GM21423 (cell line): Measurements from ENCODE around the gene EIF3F.

Experiments
- ATAC-seq: cut with Tn5 transposase; IDR thresholded peaks from one replicate; pipeline ENCODE4 v1.9.1; 2021; ENCODE audit warnings: mild to moderate bottlenecking, moderate library complexity; ENCODE audit not compliant: unreplicated experiment

The EIF3F gene, protein sequence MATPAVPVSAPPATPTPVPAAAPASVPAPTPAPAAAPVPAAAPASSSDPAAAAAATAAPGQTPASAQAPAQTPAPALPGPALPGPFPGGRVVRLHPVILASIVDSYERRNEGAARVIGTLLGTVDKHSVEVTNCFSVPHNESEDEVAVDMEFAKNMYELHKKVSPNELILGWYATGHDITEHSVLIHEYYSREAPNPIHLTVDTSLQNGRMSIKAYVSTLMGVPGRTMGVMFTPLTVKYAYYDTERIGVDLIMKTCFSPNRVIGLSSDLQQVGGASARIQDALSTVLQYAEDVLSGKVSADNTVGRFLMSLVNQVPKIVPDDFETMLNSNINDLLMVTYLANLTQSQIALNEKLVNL

DNA sequence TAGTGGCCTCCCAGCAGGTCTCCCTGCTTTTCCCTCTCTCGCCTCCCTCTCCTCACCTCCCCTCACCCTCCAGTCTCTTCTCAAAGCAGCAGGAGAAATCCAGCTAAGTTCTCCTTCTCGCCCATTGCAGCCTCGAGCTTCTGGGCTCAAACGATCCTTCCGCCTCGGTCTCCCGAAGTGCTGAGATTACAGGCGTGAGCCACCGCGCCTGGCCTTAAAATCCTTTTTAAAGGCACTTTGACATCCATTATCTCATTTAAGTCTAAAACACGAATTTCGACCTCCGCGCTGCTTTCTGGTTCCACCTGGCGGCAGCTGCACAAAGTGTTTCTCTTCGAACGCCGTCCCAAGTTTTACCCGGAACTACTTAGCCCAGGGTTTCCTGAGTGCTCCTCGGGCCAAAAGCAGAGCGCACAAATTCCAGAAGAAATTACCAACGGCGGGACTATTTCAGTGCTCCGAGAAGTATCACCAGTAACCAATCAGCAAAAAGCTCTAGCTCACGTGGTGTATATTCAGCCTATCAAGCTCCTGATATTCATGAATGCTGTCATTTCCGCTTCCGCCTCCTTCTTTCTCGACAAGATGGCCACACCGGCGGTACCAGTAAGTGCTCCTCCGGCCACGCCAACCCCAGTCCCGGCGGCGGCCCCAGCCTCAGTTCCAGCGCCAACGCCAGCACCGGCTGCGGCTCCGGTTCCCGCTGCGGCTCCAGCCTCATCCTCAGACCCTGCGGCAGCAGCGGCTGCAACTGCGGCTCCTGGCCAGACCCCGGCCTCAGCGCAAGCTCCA is at the start of gene EIF3F:
EIF3F (plus strand) TSS at position 570 of the 792 bp plus-strand sequence; CDS start at position 586, 16 bp downstream.
- ATAC-seq: peak; percentile 95

DNA sequence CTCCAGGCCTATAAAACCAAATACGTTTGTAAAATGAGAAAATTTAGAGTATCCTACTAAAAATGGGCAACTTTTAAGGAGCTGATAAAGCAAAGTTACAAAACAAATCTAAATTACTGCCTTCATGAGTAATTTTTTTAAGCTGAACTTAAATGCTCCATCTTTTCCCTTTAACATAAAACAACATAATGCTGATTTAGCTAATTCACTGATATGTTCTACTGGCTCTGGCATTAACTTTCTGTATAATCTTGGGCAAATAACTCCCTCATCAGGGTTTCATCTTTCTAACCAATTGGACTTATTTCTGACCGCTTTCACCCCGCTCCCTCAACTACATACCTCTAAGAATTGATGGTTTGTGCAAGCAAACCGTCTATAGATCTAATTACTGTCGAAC is 46.0 kb upstream of the EIF3F start:
- ATAC-seq: no peak

DNA sequence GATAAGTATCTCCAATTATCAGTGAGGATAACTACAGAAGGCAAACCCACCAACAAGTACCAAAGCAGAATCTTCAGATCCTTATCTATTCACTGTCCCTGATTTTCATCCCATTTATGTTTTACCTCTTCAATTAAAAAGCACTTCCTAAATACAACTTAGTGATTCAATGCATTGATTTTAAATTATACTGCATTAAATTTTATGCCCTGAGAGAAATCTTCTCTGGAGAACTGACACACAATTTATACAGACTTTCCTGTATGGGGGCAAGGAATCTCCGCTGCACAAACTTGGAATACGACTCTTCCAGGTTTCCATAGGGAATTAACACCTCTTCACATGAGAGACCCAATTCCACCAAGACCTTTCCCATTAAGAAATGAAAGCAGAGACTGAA is 45.5 kb upstream of the EIF3F start, which contains the start of gene OR10A3:
OR10A3 (minus strand) TSS at position 101 of the 400 bp plus-strand sequence. CDS start 2,188 bp downstream, outside the sequence.
- no peak for ATAC-seq

DNA sequence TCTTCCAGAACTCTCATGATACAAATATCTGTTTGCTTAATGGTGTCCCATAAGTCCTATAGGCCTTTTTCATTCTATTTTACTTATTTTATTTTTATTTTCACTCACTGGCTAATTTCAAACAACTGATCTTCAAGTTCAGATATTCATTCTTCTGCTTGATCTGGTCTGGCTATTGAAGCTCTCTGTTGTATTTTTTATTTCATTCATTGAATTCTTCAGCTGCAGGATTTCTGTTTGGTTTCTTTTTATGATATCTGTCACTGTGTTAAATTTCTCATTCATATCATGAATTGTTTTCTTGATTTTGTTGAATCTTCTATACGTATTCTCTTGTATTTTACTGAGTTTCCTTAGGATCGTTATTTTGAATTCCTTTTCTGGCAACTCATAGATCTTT is 43.0 kb upstream of the EIF3F start:
- no peak for ATAC-seq

DNA sequence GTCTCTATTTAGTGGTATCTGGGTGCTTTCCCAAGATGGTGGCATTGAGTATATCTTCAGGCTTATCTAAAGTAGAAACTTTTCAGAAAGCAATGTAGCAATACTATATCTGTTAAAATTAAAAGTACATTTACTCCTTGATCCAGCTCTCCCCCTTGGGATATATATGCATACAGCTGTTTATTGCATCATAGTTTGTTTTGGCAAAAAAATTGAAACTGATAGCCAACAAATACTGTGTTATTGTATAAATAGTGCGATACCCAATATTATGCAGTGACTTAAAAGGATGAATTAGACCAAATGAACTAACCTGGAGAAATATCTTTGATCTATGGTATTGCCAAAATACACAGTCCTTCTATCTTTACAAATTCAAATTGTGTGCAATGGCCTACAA is 37.2 kb upstream of the EIF3F start:
- ATAC-seq: no peak

DNA sequence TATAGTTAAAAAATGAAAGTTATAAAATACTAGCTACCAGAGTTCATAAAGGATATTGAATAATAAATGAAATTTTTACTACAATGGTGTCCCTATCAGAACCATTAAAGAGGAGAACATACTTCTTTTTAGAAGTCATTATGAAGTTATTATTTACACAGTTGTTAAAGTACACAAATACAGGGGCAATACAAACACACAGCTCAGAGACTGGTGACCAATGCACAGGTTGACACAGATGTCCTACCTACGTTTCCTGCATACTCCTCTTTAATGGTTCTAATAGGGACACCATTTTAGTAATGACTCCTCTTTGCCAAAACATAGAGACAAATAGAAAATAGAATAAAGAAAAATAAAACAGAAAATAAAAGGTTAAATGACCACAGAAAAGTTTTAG is 31.9 kb upstream of the EIF3F start:
- no peak for ATAC-seq

DNA sequence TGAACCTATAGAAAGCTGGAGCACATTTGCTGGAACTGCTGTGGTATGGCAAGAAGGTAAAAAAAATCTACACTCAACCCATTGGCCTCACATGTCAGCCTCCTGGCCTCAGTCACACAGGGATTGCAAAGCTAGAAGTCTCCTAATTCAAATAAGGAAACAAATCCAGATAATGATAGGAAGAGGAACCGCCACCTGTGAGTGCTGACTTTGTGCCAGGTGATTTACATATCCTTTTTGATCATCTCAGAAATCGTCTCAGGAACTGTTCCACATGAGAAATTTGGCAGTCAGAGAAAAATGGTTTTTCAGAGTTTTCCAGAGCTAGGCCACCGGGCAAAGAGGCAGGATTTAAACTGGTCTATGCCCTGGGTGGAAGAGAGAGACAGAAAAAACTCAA is 22.9 kb upstream of the EIF3F start:
- ATAC-seq: no peak

DNA sequence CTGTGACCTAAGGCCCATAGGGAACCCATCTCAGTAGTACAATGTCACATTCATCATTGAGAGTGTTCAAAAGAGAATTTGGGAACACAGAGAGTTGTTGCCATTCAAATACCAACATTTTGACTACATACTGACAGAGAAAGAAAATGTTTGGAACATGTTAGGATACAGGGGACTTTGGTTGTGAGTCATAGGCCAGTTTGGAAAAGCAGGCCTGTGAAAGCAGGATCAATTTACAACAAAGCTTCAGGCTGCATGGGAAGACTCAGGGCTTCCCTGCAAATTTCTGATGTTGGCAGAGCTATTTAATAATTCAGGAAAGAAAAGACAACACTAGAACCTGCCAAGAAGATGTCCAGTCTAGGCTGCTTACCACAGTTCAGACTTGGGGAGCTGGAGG is 22.3 kb upstream of the EIF3F start:
- ATAC-seq: no peak

DNA sequence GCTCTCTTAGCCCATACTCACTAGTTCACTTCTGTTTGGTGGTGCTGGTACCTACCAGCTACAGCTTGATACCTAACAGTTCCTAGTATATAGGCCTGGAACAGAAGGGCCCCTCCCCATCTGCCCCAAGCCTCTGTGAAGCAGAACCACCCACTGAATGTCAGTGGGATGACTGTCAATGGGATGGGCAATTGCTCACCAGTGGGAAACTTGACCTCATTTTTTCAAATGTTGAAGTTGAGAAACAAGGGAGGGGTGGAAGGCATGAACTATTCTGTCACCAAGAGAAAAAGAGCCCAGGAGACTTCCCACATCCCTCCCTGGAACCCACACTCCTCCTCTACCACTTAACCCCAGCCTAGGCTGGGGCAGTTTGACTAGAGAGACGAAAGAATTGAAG is 21.8 kb upstream of the EIF3F start, which contains the start of gene NLRP10:
NLRP10 (minus strand) TSS at position 62 of the 400 bp plus-strand sequence. CDS start 1,952 bp downstream, outside the sequence.
- ATAC-seq: no peak

DNA sequence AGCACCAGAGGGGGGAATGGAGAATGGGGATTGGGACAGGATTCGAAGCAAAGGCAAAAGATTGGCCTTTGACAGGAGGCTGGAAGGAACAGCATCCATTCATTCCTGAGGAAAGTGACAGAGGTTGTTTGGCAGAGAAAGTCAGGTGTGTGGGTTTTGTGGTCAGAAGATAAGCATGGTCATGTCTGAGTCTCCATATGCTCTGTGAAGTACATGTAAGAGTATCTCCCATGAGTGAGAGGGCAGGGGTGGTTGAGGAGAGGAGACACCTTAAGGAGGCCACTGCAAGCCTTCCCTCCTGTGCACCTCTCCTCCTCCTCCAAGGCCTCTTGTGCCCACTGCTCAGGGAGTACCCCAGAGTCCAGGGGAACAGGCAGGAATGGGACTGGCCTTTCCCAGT is 20.0 kb upstream of the EIF3F start:
- no peak for ATAC-seq

DNA sequence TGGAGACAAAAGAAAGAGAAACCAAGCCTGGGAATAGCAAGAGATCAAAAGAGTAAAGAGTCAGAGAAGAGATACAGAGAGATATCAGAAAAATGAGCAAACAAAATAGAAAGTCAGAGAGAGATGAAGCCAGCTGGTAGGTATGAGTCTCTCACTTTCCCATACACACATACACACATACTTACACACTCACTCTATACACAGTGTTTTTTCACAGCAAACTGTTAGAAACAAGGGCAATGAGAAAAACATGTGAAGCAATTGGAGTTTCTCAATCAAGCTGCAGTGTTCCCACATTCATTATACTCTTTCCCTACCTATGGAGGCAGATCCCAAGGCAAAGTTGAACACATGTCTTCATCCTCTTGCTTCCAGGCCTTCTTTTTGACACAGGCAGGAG is 19.3 kb upstream of the EIF3F start:
- ATAC-seq: no peak

DNA sequence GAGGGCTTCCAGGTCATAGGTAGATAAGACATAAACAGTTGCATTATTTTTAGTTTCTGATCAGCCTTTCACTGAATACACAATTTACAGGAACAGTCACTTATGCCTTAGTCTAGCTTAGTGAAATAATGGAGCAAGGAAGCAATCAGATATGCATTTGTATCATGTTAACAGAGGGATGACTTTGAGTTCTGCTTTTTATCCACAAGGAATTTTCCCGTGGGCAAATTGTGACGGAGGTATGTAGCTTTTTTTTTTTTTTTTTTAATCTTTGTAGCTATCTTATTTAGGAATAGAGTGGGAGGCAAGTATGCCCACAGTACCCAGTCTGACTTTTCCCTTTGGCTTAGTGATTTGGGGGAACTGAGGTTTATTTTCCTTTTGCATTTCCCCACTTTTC is 18.5 kb upstream of the EIF3F start:
- ATAC-seq: no peak

DNA sequence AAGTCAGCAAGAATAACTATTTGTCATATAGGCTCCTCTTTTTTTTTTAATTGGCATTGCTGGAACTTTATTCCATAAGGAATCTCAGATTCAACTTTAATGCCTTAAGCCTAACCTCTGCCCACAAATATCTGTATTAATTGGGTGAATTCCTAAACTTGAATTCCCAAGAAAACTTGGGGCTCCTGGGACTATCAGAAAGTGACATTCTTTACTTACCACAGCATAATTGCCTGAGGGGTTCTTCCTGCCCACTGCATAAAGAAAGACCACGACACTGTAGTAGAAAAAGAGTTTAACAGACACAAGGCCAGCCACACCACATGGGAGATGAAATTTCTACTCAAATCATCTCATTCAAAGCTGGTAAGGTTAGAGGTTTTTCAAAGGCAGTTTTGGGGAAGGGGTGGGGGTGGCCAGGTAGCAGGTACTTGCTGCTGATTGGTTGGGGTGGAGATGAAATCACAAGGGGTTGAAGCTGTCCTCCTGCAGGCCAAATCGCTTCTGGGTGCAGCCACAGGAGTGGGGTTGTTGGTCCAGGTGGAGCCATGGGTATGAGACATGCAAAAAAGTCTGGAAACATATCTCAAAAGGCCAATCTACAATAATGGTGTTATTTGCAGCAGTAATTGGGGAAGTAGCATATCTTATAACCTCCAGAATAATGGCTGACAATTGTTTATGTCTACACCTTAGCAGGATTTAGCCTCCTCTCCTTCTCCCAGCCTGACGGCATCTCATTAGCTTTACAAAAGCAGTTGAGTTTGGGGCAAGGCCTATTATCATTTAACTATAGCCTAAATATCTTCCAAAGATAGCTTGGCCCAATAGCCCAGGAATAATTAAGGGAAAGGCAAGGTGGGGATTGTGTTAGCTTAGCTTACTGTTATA is 17.1 kb upstream of the EIF3F start:
- ATAC-seq: no peak

DNA sequence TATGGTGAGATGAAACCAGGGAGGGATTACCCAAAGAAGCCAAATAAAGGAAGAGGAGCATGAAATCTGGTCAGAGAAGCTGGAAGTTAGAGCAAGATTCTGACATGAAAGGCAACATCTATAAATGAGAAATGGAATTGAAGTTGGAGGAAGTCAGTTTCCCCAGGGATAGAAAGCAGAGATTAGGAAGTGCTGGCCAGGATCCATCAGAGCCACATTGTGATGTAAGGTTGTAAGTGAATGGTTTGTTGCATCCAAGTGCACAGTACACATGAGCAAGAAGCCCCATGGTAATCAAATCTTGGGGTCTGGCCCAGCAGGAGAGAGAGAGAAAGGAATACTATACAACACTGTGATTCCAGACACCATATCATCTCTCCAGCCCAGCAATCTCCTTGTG is 15.3 kb upstream of the EIF3F start:
- ATAC-seq: no peak

DNA sequence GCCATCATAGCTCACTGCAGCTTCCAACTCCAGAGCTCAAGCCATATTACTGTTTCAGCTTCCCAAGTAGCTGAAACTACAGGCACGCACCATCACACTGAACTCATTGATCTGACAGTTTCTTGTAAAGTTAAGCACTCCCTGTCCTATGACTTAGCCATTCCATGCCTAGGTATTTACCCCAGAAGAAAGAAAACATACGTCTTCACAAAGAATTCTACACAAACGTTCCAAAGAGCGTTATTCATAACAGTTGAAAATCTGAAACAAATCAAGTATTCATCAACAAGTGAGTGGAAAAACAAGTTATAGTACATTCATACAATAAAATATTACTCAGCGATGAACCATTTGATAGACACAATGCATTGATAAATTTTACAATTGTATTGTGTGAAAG is 14.1 kb upstream of the EIF3F start:
- no peak for ATAC-seq

DNA sequence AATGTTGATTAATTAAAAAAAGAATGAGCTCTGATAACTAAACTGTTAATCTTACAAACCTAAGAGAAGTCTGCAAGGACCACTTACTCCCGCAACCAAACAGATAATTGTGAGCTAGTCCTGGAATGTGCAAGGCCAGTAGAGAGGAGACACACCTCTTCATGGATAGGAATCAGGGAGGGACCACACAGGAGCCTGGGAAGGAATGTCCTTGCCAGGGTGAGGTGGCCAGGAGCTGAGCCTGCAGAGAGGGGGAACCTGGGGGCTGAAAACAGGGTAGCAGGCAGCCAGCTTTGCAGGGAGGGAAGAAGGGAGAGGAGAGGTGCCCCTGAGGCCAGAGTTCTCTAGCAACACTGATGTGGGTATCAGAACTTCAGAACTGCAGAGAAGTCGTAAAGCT is 12.5 kb upstream of the EIF3F start:
- ATAC-seq: no peak

DNA sequence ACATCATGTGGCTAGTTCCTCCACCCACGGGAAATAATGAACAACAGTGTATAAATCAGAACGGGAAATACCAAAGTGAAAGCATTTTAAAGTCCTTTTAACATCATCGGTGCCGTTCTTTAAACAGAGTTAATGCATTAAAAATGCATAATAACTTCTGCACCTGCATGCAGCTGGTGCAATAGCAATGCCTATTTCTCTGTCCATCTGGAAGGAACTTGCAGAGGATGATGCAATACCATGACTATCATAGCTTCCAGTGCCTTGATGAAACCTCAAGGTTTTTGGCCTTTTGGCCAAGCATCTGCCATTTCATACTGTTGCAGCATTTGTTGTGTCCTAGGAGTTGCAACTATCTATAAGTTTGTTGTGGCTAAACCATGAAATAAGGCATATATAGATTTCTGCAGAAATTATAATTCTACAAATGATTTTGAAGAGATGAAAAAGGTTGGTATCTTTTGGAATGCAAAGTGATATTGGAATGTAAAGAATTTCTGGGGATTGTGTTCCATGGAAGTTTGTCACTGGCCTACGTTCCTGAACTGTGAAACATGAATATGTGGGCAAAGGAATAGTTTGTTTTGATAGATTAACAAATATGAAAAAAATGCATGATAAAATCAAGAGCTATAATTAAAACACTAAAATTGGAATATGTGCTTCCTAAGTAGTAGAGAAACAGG is 9.8 kb upstream of the EIF3F start:
- ATAC-seq: no peak

DNA sequence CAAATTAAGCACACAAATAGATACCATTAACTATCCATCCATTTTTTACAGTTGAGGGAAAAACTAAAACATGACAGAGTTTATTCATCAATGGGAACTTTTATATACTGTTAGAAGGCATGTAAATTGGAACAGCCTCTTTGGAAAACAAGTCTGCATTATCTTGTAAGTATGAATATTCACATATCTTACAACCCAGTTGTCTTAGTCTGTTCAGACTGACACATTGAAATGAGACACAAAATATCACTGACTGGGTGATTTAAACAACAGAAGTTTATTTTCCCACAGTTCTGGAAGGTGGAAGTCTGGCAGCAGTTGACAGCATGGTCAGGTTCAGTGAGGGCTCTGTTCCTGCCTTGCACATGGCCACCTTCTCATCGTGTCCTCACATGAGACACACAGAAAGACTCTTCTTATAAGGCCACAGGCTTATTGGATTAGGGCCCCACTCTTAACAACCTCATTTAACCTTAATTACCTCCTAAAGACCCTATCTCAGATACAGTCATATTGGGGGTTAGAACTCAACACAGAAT is 5.4 kb upstream of the EIF3F start:
- ATAC-seq: no peak

DNA sequence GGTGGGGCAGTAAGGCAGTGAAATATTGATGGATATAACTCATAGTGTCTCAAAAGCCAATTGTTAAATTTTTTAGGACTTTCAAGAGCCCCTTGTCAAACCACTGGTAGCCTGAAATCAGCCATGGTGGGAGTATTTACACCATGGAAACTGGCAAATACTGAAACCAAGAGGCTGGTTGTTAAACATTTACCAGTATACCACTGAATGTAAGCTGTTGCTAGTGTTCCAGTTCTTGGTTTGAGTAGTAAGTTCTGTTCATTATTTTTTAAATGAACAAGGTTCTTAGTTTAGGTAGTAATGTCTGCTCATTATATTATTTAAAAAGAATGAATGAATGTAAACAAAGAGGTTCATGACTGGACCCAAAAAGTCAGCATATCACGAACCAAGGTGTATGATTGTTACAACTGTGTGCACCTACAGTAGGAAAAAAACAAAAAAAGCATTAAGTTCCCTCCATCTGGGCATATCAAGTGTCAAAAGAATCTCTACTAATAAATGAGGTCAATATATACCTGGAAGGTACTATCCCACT is 4.5 kb upstream of the EIF3F start:
- peak; percentile 38 for ATAC-seq
